GM12873 (cell line): ENCODE measurements around the gene NTMT2.

Experiments
- TF ChIP-seq, protein P1 (sequence below): IDR thresholded peaks from 2 replicates; pipeline ENCODE4 v1.5.1; 2012; ENCODE audit warnings: low read depth, mild to moderate bottlenecking, moderate library complexity, low read length, control low read depth; ENCODE audit not compliant: insufficient read depth; ENCODE audit errors: missing control alignments

The NTMT2 gene

DNA sequence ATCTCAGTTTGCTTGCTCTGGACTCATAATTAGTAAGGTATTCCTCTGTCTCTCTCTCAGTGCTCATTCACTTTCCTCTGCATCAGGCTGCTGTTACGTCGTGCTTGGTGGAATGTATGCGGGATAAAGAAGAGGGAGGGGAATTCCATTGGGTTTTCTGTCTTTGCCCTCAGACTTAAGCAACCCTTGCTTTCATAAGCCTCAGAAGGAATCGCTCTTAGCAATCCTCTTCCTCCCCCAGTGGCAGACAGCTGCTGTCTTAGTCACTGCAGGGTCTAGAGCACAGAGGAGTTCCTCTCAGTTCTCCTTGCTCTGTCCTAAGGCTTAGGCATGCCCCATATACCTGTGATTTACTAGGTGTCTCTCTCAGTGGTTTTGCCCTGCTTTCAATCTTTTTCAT lies 19.1 kb upstream of the NTMT2 start:
- TF ChIP-seq, protein P1, sequence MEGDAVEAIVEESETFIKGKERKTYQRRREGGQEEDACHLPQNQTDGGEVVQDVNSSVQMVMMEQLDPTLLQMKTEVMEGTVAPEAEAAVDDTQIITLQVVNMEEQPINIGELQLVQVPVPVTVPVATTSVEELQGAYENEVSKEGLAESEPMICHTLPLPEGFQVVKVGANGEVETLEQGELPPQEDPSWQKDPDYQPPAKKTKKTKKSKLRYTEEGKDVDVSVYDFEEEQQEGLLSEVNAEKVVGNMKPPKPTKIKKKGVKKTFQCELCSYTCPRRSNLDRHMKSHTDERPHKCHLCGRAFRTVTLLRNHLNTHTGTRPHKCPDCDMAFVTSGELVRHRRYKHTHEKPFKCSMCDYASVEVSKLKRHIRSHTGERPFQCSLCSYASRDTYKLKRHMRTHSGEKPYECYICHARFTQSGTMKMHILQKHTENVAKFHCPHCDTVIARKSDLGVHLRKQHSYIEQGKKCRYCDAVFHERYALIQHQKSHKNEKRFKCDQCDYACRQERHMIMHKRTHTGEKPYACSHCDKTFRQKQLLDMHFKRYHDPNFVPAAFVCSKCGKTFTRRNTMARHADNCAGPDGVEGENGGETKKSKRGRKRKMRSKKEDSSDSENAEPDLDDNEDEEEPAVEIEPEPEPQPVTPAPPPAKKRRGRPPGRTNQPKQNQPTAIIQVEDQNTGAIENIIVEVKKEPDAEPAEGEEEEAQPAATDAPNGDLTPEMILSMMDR: peak; percentile 39

DNA sequence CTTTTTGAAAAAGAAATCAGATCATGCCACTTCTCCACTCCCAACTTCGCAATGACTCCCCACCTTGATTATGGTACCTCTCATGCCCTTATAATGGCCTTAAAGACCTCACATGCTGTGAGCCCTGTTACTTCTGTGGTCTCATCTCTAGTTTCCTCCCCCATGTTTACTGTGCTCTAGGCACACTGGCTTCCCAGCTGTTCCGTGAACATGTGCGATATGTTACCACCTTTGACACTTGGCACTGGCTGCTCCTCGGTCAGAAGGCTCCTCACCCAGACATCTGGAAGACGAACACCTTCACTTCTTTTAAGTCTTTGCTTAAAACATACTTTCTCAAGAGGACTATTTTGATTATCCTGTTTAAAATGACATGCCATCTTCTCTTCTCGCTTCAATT lies 14.3 kb upstream of the NTMT2 start:
- TF ChIP-seq, protein P1: no peak

DNA sequence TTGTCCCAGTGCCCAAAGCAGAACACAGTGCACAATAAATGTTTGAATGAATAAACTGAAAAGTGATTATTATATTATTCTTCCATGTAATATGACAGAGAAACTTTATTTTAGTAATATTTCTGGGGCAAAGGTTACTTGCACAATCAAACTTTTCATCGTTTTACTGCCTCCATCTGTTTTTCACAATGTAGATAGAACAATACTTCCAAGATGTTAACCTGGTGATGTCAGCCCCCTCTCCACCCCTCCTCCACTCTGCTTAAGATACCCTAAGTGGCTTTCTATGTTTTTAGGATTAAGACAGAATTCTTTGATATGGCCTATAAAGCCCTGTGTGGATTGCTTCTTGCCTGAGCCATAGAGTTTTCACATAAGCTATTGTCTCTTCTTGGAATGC lies 13.8 kb upstream of the NTMT2 start:
- TF ChIP-seq, protein P1: no peak

DNA sequence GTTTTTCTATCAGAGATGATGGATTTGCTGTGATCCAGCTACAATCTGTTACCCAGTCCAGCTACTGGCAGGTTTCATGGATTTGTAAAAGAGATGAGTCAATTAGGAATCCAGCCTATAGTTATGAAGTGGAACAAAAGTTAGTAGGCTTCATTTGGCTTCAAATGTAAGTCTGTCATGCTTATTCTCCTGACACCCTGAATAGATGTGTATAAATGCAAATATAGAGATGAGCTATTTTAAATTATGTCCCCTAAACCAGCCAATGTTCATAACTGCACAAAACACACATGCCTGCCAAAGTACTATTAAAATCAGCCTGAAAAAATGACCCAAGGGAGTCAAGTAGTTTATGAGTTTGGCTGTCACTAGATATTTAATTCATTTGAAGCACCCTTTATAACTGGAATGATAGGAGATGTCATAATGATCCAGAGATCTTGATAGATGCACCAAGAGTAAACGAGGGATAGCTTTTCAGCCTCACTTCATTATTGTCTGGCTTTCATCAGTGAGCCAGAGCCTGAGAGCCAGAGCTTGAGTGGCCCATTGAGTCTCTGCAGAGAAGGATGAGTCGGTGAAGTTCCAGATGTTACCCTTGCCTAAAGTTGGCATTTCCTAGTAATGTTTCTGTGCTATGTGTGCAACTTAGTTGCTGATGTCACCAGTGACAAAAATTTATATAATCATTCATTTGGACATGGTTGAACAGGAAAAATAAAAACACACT lies 11.8 kb upstream of the NTMT2 start:
- TF ChIP-seq, protein P1: no peak

DNA sequence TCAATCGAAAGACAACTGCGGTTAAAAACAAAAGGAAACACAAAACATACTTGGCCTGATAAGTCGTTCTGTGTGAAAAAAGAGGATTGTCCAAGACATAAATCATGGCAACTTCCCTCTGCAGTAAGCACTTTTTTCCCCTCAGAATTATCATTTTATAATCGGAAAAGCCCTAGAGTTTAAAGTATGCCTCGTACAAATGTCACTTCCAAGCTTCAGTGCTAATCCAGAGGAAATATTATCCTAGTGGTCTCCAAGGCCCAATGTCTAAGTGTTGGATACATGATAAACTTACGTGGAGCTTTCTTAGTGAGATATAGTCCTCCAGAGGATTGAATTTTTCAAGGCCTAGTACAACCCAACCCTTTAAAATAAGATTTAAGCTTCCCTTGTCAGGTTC lies 11.2 kb upstream of the NTMT2 start:
- TF ChIP-seq, protein P1: no peak

GRCh38 chr1:170140371-170140770 lies 5.4 kb upstream of the NTMT2 start:
- TF ChIP-seq, protein P1: no peak

DNA sequence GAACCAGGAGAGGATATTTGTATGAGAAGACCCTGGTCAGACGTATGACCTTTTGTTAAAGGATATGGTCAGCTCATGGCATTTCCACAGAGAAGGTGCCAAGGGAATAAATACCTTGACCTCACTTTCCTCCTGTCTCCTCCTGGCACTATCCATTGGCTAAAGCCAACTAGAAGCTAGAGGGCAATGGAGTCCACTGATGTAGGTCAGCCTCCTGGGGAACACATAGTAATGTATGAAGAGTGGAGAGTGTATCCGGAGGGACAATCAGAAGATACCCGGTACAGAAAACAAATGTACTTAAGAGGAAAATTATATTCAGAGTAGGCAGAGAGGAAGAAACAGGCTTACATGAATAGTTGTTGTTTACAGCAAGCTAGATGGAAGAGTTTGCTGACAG lies 698 bp upstream of the NTMT2 start:
- TF ChIP-seq, protein P1: no peak
